WTC11 (cell line): Measurements from ENCODE around the gene MTA1. TPM values are rescaled to one million over a fixed set of nuclear protein-coding genes. Genes with fewer than 3 reads are reported as not detected.

Experiments
- ATAC-seq: fragments of 200-7000 bp; cut with Tn5 transposase; 2 replicates; pipeline ENCODE4 v1.10.0; 2021; ENCODE audit warnings: mild to moderate bottlenecking, moderate library complexity
- CTCF ChIA-PET: fragments of 300-600 bp; sonication (Branson Sonifier 250); formaldehyde crosslinking; loops from one replicate; lab custom pipeline; 2021; ENCODE audit warnings: antibody characterized with exemption; lab: Charles Lee
- POLR2A ChIA-PET: fragments of 350-600 bp; sonication (Branson Sonifier 250); formaldehyde crosslinking; loops from one replicate; lab custom pipeline; 2021; ENCODE audit warnings: antibody characterized with exemption; lab: Charles Lee
- DNase-seq: peaks from one replicate; pipeline ENCODE4 v3.0.0; 2021; ENCODE audit warnings: low spot score
- H3K27ac Mint-ChIP-seq: 2 replicates; pipeline ENCODE4 v1.8.0; 2021; ENCODE audit warnings: mixed read lengths
- H3K27me3 Mint-ChIP-seq: 2 replicates; pipeline ENCODE4 v1.8.0; 2021; ENCODE audit warnings: low read depth, mild to moderate bottlenecking, moderate library complexity, mixed read lengths
- H3K36me3 Mint-ChIP-seq: 2 replicates; pipeline ENCODE4 v1.8.0; 2021; ENCODE audit warnings: mixed read lengths
- H3K4me1 Mint-ChIP-seq: 2 replicates; pipeline ENCODE4 v1.8.0; 2022; ENCODE audit warnings: mixed read lengths
- H3K4me3 Mint-ChIP-seq: 2 replicates; pipeline ENCODE4 v1.8.0; 2021; ENCODE audit warnings: mild to moderate bottlenecking, moderate library complexity, mixed read lengths
- H3K9me3 Mint-ChIP-seq: 2 replicates; pipeline ENCODE4 v1.8.0; 2021; ENCODE audit warnings: mixed read lengths
- AFF4 ChIP-seq: sonication (generic); formaldehyde crosslinking; IDR thresholded peaks from 2 replicates; pipeline ENCODE4 v1.8.1; 2023; ENCODE audit warnings: mild to moderate bottlenecking, missing genetic modification reagents, borderline replicate concordance
- AR ChIP-seq: fragments of 250-450 bp; sonication (Bioruptor Pico); IDR thresholded peaks from 2 replicates; pipeline ENCODE4 v1.9.0; 2021; ENCODE audit warnings: mild to moderate bottlenecking
- ATF2 ChIP-seq: sonication (generic); formaldehyde crosslinking; IDR thresholded peaks from 2 replicates; pipeline ENCODE4 v1.8.1; 2022; ENCODE audit warnings: low read depth, missing genetic modification reagents, borderline replicate concordance
- ATF6 ChIP-seq: sonication (generic); formaldehyde crosslinking; IDR thresholded peaks from 2 replicates; pipeline ENCODE4 v1.8.1; 2023; ENCODE audit warnings: mild to moderate bottlenecking, missing genetic modification reagents
- CREM ChIP-seq: sonication (generic); formaldehyde crosslinking; IDR thresholded peaks from 2 replicates; pipeline ENCODE4 v1.8.1; 2022; ENCODE audit warnings: mild to moderate bottlenecking, missing genetic modification reagents, moderate library complexity
- EMX1 ChIP-seq: fragments of 250-450 bp; sonication (Bioruptor Pico); IDR thresholded peaks from 2 replicates; pipeline ENCODE4 v1.8.0; 2021; ENCODE audit warnings: mild to moderate bottlenecking
- FOXP1 ChIP-seq: sonication (generic); formaldehyde crosslinking; IDR thresholded peaks from 2 replicates; pipeline ENCODE4 v1.8.0; 2022; ENCODE audit warnings: missing genetic modification reagents, mild to moderate bottlenecking, moderate library complexity, borderline replicate concordance
- GRHL2 ChIP-seq: fragments of 250-450 bp; sonication (Bioruptor Pico); IDR thresholded peaks from 2 replicates; pipeline ENCODE4 v1.8.0; 2022; ENCODE audit warnings: mild to moderate bottlenecking, moderate library complexity; ENCODE audit not compliant: insufficient replicate concordance, severe bottlenecking
- HMGXB4 ChIP-seq: sonication (generic); formaldehyde crosslinking; IDR thresholded peaks from 2 replicates; pipeline ENCODE4 v1.8.1; 2023; ENCODE audit warnings: mild to moderate bottlenecking, moderate library complexity, missing genetic modification reagents
- IRF1 ChIP-seq: sonication (generic); formaldehyde crosslinking; IDR thresholded peaks from 2 replicates; pipeline ENCODE4 v1.8.0; 2023; ENCODE audit warnings: missing genetic modification reagents
- NFYB ChIP-seq: sonication (generic); formaldehyde crosslinking; conservative IDR thresholded peaks from 2 replicates; pipeline ENCODE4 v1.8.0; 2022; ENCODE audit warnings: low read depth, missing genetic modification reagents
- TCF7 ChIP-seq: sonication (generic); formaldehyde crosslinking; IDR thresholded peaks from 2 replicates; pipeline ENCODE4 v1.8.0; 2022; ENCODE audit warnings: mild to moderate bottlenecking, low read depth, missing genetic modification reagents, moderate library complexity
- ZNF232 ChIP-seq: sonication (generic); formaldehyde crosslinking; IDR thresholded peaks from 2 replicates; pipeline ENCODE4 v1.8.0; 2022; ENCODE audit warnings: mild to moderate bottlenecking, missing genetic modification reagents
- ZNF281 ChIP-seq: sonication (generic); formaldehyde crosslinking; IDR thresholded peaks from 2 replicates; pipeline ENCODE4 v1.8.0; 2023; ENCODE audit warnings: mild to moderate bottlenecking, missing genetic modification reagents
- ZNF416 ChIP-seq: fragments of 250-450 bp; sonication (Bioruptor Pico); IDR thresholded peaks from 2 replicates; pipeline ENCODE4 v1.9.0; 2021; ENCODE audit warnings: mild to moderate bottlenecking, inconsistent platforms
- total RNA-seq: library from RNA; stranded (reverse); gene quantifications from 3 replicates; pipeline ENCODE4 v1.2.3, GENCODE V29; 2021

MTA1 gene
- total RNA-seq, 1 experiment from 2014 or later: 279 TPM

- TF ChIP-seq ATF2 (CRISPR knock-in tag) (no peak), TCF7 (CRISPR knock-in tag) (no peak), AFF4 (CRISPR knock-in tag) (no peak), EMX1 (CRISPR knock-in tag) (no peak), ZNF416 (CRISPR knock-in tag) (no peak), NFYB (CRISPR knock-in tag) (no peak)
Observed at GRCh38 chr14:105471297-105471821, 51.7 kb downstream of the MTA1 start (continued).

- POLR2A ChIA-PET: interaction anchor here (1.5 kb wide), 1 partner anchor 9 kb away, joined by 6 read pairs; no protein-coding TSS in a partner anchor
- TF ChIP-seq HMGXB4 (CRISPR knock-in tag) (no peak), FOXP1 (no peak), ZNF281 (CRISPR knock-in tag) (no peak), ATF2 (CRISPR knock-in tag) (no peak), CREM (CRISPR knock-in tag) (no peak), NFYB (CRISPR knock-in tag) (no peak), ZNF232 (CRISPR knock-in tag) (no peak), IRF1 (no peak), GRHL2 (no peak), AR (CRISPR knock-in tag) (no peak), ATF6 (no peak)
Observed at GRCh38 chr14:105471823-105472485, 52.3 kb downstream of the MTA1 start.

More at GRCh38 chr14:105471823-105472485, 52.3 kb downstream of the MTA1 start:
- CTCF ChIA-PET: interaction anchor here (0.5 to 7.2 kb wide), 17 partner anchors 10 to 427 kb away, joined by 3 to 116 read pairs (median 3); partner anchors contain the start of genes CRIP1, JAG2 and TEDC1
- Mint-ChIP-seq H3K9me3 (no peaks in the 10 kb centered on the region), H3K27me3 (peaks cover 18% of the 10 kb centered on the region), H3K36me3 (no peaks in the 10 kb centered on the region), H3K4me3 (no peak overlapping the region), H3K4me1 (no peaks in the 10 kb centered on the region), H3K27ac (no peak overlapping the region)
- ATAC-seq (no peak), DNase-seq (no peak)
